ENCODE measurements around the gene HIGD1C.

DNA sequence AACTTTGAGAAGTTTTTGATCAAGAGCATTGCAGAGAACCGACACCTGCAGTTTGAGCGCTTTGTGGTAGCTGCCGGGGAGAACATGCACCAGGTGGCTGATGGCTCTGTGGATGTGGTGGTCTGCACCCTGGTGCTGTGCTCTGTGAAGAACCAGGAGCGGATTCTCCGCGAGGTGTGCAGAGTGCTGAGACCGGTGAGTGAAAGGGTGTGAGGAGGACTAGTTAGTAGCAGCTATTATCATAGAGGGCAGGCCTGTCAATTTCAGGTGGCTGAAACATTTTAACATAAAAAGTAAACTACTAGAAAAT is 27.0 kb upstream of the HIGD1C start:
- TF ChIP-seq, protein P1, sequence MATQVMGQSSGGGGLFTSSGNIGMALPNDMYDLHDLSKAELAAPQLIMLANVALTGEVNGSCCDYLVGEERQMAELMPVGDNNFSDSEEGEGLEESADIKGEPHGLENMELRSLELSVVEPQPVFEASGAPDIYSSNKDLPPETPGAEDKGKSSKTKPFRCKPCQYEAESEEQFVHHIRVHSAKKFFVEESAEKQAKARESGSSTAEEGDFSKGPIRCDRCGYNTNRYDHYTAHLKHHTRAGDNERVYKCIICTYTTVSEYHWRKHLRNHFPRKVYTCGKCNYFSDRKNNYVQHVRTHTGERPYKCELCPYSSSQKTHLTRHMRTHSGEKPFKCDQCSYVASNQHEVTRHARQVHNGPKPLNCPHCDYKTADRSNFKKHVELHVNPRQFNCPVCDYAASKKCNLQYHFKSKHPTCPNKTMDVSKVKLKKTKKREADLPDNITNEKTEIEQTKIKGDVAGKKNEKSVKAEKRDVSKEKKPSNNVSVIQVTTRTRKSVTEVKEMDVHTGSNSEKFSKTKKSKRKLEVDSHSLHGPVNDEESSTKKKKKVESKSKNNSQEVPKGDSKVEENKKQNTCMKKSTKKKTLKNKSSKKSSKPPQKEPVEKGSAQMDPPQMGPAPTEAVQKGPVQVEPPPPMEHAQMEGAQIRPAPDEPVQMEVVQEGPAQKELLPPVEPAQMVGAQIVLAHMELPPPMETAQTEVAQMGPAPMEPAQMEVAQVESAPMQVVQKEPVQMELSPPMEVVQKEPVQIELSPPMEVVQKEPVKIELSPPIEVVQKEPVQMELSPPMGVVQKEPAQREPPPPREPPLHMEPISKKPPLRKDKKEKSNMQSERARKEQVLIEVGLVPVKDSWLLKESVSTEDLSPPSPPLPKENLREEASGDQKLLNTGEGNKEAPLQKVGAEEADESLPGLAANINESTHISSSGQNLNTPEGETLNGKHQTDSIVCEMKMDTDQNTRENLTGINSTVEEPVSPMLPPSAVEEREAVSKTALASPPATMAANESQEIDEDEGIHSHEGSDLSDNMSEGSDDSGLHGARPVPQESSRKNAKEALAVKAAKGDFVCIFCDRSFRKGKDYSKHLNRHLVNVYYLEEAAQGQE (tag by site-specific recombination; IDR thresholded peaks at IDR 0.05) = no peak
- TF ChIP-seq ZNF791 (tag by site-specific recombination; IDR thresholded peaks at IDR 0.05) (no peak), ZNF623 (tag by site-specific recombination; IDR thresholded peaks at IDR 0.05) (no peak), ZNF114 (tag by site-specific recombination; IDR thresholded peaks at IDR 0.05) (no peak), ZNF561 (tag by site-specific recombination; IDR thresholded peaks at IDR 0.05; ENCODE audit: borderline replicate concordance) (no peak), ZNF121 (tag by site-specific recombination; IDR thresholded peaks at IDR 0.05) (no peak)
- TF ChIP-seq, protein P2, sequence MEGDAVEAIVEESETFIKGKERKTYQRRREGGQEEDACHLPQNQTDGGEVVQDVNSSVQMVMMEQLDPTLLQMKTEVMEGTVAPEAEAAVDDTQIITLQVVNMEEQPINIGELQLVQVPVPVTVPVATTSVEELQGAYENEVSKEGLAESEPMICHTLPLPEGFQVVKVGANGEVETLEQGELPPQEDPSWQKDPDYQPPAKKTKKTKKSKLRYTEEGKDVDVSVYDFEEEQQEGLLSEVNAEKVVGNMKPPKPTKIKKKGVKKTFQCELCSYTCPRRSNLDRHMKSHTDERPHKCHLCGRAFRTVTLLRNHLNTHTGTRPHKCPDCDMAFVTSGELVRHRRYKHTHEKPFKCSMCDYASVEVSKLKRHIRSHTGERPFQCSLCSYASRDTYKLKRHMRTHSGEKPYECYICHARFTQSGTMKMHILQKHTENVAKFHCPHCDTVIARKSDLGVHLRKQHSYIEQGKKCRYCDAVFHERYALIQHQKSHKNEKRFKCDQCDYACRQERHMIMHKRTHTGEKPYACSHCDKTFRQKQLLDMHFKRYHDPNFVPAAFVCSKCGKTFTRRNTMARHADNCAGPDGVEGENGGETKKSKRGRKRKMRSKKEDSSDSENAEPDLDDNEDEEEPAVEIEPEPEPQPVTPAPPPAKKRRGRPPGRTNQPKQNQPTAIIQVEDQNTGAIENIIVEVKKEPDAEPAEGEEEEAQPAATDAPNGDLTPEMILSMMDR (tag by site-specific recombination; IDR thresholded peaks at IDR 0.05) = peak; percentile 5; the same call in 1 of the 2 replicates
- TF ChIP-seq, protein P3, sequence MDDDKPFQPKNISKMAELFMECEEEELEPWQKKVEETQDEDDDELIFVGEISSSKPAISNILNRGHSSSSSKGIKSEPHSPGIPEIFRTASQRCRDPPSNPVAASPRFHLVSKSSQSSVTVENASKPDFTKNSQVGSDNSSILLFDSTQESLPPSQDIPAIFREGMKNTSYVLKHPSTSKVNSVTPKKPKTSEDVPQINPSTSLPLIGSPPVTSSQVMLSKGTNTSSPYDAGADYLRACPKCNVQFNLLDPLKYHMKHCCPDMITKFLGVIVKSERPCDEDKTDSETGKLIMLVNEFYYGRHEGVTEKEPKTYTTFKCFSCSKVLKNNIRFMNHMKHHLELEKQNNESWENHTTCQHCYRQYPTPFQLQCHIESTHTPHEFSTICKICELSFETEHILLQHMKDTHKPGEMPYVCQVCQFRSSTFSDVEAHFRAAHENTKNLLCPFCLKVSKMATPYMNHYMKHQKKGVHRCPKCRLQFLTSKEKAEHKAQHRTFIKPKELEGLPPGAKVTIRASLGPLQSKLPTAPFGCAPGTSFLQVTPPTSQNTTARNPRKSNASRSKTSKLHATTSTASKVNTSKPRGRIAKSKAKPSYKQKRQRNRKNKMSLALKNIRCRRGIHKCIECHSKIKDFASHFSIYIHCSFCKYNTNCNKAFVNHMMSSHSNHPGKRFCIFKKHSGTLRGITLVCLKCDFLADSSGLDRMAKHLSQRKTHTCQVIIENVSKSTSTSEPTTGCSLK (tag by site-specific recombination; IDR thresholded peaks at IDR 0.05) = no peak
- TF ChIP-seq, protein P4, sequence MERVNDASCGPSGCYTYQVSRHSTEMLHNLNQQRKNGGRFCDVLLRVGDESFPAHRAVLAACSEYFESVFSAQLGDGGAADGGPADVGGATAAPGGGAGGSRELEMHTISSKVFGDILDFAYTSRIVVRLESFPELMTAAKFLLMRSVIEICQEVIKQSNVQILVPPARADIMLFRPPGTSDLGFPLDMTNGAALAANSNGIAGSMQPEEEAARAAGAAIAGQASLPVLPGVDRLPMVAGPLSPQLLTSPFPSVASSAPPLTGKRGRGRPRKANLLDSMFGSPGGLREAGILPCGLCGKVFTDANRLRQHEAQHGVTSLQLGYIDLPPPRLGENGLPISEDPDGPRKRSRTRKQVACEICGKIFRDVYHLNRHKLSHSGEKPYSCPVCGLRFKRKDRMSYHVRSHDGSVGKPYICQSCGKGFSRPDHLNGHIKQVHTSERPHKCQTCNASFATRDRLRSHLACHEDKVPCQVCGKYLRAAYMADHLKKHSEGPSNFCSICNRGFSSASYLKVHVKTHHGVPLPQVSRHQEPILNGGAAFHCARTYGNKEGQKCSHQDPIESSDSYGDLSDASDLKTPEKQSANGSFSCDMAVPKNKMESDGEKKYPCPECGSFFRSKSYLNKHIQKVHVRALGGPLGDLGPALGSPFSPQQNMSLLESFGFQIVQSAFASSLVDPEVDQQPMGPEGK (tag by site-specific recombination; IDR thresholded peaks at IDR 0.05) = no peak
